GM19099 (cell line): ENCODE data around the gene CYTL1.

Experiments used
- POLR2A ChIP-seq: IDR thresholded peaks from 3 replicates; pipeline ENCODE4 v1.6.1; 2011; ENCODE audit warnings: low read depth; ENCODE audit not compliant: insufficient read length; ENCODE audit errors: extremely low read depth

The CYTL1 gene

GRCh38 chr4:5020341-5020740, 1.1 kb upstream of the CYTL1 start:
- TF ChIP-seq POLR2A, result no peak

GRCh38 chr4:5019796-5020195, 538 bp upstream of the CYTL1 start:
- no peak for TF ChIP-seq POLR2A

GRCh38 chr4:5018603-5019002, 655 bp downstream of the CYTL1 start:
- no peak for TF ChIP-seq POLR2A

GRCh38 chr4:5018096-5018495, 1.2 kb downstream of the CYTL1 start:
- TF ChIP-seq POLR2A, result no peak

GRCh38 chr4:5014007-5014682, 5.1 kb downstream of the CYTL1 start:
- TF ChIP-seq POLR2A, result no peak

GRCh38 chr4:5012958-5013357, 6.3 kb downstream of the CYTL1 start:
- TF ChIP-seq POLR2A, result no peak

GRCh38 chr4:5012244-5012898, 6.9 kb downstream of the CYTL1 start:
- TF ChIP-seq POLR2A, result no peak

GRCh38 chr4:5010984-5011383, 8.3 kb downstream of the CYTL1 start:
- TF ChIP-seq POLR2A, result no peak

- no peak for TF ChIP-seq POLR2A
Measured at GRCh38 chr4:5009796-5010195, 9.5 kb downstream of the CYTL1 start.

GRCh38 chr4:5004496-5004895, 14.8 kb downstream of the CYTL1 start:
- TF ChIP-seq POLR2A, result no peak

- TF ChIP-seq POLR2A, result no peak
Measured at GRCh38 chr4:5003918-5004317, 15.3 kb downstream of the CYTL1 start.

- no peak for TF ChIP-seq POLR2A
Measured at GRCh38 chr4:5003372-5003857, 15.8 kb downstream of the CYTL1 start.

GRCh38 chr4:4995908-4996265, 23.4 kb downstream of the CYTL1 start:
- no peak for TF ChIP-seq POLR2A

GRCh38 chr4:4995103-4995907, 24.0 kb downstream of the CYTL1 start:
- no peak for TF ChIP-seq POLR2A

GRCh38 chr4:4994312-4995097, 24.8 kb downstream of the CYTL1 start:
- TF ChIP-seq POLR2A, result no peak

GRCh38 chr4:4992833-4993232, 26.4 kb downstream of the CYTL1 start:
- TF ChIP-seq POLR2A, result no peak
